ENCODE data around the gene BMF. TPM values are rescaled to one million over a fixed set of nuclear protein-coding genes. Genes with fewer than 3 reads are reported as not detected.

BMF gene
- total RNA-seq: 2.9 and 23.2 TPM in 2 replicates

GRCh38 chr15:40108855-40109735 lies at the start of gene BMF:
Gene BMF (minus strand): TSS chr15:40108879. CDS start chr15:40106086, 2,793 bp downstream.

GRCh38 chr15:40038638-40039543 lies 69.8 kb downstream of the BMF start, which contains the start of gene SRP14:
Gene SRP14 (minus strand): TSS chr15:40039181. CDS start chr15:40039116, 65 bp downstream.

Other genes with a start within 250 kb of the BMF start
- 16.1 and 44.1 TPM in 2 replicates for gene GPR176, start 188.6 kb downstream of the BMF start, total RNA-seq
- gene EIF2AK4, start 174.8 kb downstream of the BMF start, total RNA-seq: 55.7 and 91.1 TPM in 2 replicates
- 128 and 137 TPM in 2 replicates for gene SRP14, start 69.7 kb downstream of the BMF start, total RNA-seq
- gene BUB1B, start 52.2 kb upstream of the BMF start, total RNA-seq: 3.9 and 8.4 TPM in 2 replicates
- gene PAK6, start 130.2 kb upstream of the BMF start, total RNA-seq: 0.54 and 0.79 TPM in 2 replicates
- gene ANKRD63, start 174.2 kb upstream of the BMF start, total RNA-seq: not detected in 2 replicates
- 0.22 and 1.2 TPM in 2 replicates for gene PLCB2, start 199.1 kb upstream of the BMF start, total RNA-seq
- 6.7 and 9.1 TPM in 2 replicates for gene INAFM2, start 214.8 kb upstream of the BMF start, total RNA-seq
- gene CCDC9B, start 232.1 kb upstream of the BMF start, total RNA-seq: 23.6 and 34.8 TPM in 2 replicates
- gene PHGR1, start 242.2 kb upstream of the BMF start, total RNA-seq: not detected in 2 replicates
- gene DISP2, start 249.3 kb upstream of the BMF start, total RNA-seq: 0.39 and 2.2 TPM in 2 replicates